Activated CD4-positive, CD25-positive, alpha-beta regulatory T cell (primary cell): ENCODE data around the gene IGF2BP1.
"Not testable (repeated sequence)": the region's sequence is repeated elsewhere in the genome, so short reads cannot be mapped to it uniquely, and the experiment has no call there.

ENCODE experiments used
- DNase-seq, 4 experiments: peaks; one replicate each; lab custom pipeline; 2025; lab: John Stamatoyannopoulos, UW

IGF2BP1 gene

GRCh38 chr17:49100601-49101000 lies 103.4 kb downstream of the IGF2BP1 start:
- DNase-seq, result no peak

DNA sequence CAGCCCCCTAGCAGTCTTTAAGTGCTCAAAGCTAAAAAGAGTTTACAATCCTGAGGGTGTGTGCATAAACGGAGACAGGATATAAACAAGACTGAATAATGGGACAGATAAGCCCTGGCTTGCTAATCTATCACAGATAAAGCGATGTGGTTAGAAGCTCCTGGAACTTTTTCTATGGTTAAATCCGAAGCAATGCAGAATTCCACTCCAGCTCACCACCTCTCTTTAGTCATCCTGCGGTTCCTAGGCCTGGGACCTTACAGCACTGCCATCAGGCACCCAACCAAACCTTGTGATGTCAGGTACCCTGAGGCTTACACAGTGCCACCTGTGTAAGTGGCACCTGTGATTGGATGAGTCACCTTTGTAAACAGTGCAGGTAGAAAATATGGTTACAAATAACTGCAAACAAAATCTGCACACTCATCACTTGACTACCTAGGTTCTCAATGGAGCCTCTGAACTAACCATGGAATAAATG lies 103.9 kb downstream of the IGF2BP1 start:
- no peak for DNase-seq

DNA sequence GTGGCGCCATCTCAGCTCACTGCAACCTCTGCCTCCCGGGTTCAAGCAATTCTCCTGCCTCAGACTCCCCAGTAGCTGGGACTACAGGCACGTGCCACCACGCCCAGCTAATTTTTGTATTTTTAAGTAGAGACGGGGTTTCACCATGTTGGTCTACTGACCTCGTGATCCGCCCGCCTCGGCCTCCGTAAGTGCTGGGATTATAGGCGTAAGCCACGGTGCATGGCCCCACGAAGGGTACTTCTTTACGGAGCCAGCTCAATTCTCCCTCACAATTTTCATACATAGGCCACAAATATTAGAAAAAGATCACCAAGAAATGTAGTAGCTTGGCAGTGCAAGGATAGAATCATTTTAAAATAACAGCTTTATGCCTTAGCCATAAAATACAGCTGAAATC lies 106.2 kb downstream of the IGF2BP1 start:
- DNase-seq, result not testable (repeated sequence)

- no peak for DNase-seq
Measured at GRCh38 chr17:49104511-49105074, 107.4 kb downstream of the IGF2BP1 start.
